Measurements from ENCODE around the gene CWF19L2. TPM values are rescaled to one million over a fixed set of nuclear protein-coding genes. Genes with fewer than 3 reads are reported as not detected.
"Not testable (repeated sequence)": the region's sequence is repeated elsewhere in the genome, so short reads cannot be mapped to it uniquely, and the experiment has no call there.

CWF19L2 gene
- total RNA-seq, 4 donors from 2014 or later, result 6.9 to 36.4 (median 13.0) TPM

- Histone ChIP-seq H3K27me3 (peaks cover 15% of the 10 kb centered on the region), H3K4me1 (no peaks in the 10 kb centered on the region), H3K4me3 (no peak overlapping the region), H3K27ac (no peak overlapping the region), H3K9me3 (no peaks in the 10 kb centered on the region), H3K36me3 (no peaks in the 10 kb centered on the region)
- no peak for TF ChIP-seq EP300 (IDR thresholded peaks at IDR 0.05)
- no peak for TF ChIP-seq POLR2AphosphoS5 (IDR thresholded peaks at IDR 0.05)
- no peak for TF ChIP-seq POLR2A (IDR thresholded peaks at IDR 0.05)
- no peak for TF ChIP-seq CTCF (IDR thresholded peaks at IDR 0.05)
- no peak for DNase-seq (ENCODE audit: low spot score in 2 of 2)
These were observed 21.3 kb upstream of the CWF19L2 start for GRCh38 chr11:107478922-107479321.

GRCh38 chr11:107477820-107478219 is 20.2 kb upstream of the CWF19L2 start:
- H3K27ac ChIP-seq, result no peak overlapping the region
- no peak overlapping the region for H3K4me3 ChIP-seq
- WGBS, result 66% methylated on average over 3 of the region's 3 CpGs
- no peaks in the 10 kb centered on the region for H3K36me3 ChIP-seq
- DNase-seq (ENCODE audit: low spot score in 2 of 2), result no peak
- H3K27me3 ChIP-seq, result peaks cover 17% of the 10 kb centered on the region
- H3K9me3 ChIP-seq, result no peaks in the 10 kb centered on the region
- H3K4me1 ChIP-seq, result no peaks in the 10 kb centered on the region
- TF ChIP-seq POLR2A (IDR thresholded peaks at IDR 0.05) (no peak), POLR2AphosphoS5 (IDR thresholded peaks at IDR 0.05) (no peak), EP300 (IDR thresholded peaks at IDR 0.05) (no peak), CTCF (IDR thresholded peaks at IDR 0.05) (no peak)

GRCh38 chr11:107473792-107474191 is 16.2 kb upstream of the CWF19L2 start:
- H3K27ac ChIP-seq, result no peak overlapping the region
- WGBS, result 93% methylated on average over 3 of the region's 3 CpGs
- no peaks in the 10 kb centered on the region for H3K4me1 ChIP-seq
- no peak for DNase-seq (ENCODE audit: low spot score in 2 of 2)
- no peaks in the 10 kb centered on the region for H3K9me3 ChIP-seq
- peaks cover 17% of the 10 kb centered on the region for H3K27me3 ChIP-seq
- H3K36me3 ChIP-seq, result no peaks in the 10 kb centered on the region
- TF ChIP-seq POLR2AphosphoS5 (IDR thresholded peaks at IDR 0.05) (no peak), CTCF (IDR thresholded peaks at IDR 0.05) (no peak), POLR2A (IDR thresholded peaks at IDR 0.05) (no peak), EP300 (IDR thresholded peaks at IDR 0.05) (no peak)
- no peak overlapping the region for H3K4me3 ChIP-seq

- Histone ChIP-seq H3K9me3 (no peaks in the 10 kb centered on the region), H3K27me3 (peaks cover 17% of the 10 kb centered on the region), H3K4me1 (no peaks in the 10 kb centered on the region), H3K36me3 (no peaks in the 10 kb centered on the region), H3K27ac (no peak overlapping the region), H3K4me3 (no peak overlapping the region)
- no peak for DNase-seq (ENCODE audit: low spot score in 2 of 2)
- WGBS, result 74% methylated on average over 1 of the region's 1 CpG
- TF ChIP-seq POLR2A (IDR thresholded peaks at IDR 0.05) (no peak), POLR2AphosphoS5 (IDR thresholded peaks at IDR 0.05) (no peak)
These were observed 15.3 kb upstream of the CWF19L2 start for GRCh38 chr11:107472966-107473365.

- Histone ChIP-seq H3K27me3 (peaks cover 13% of the 10 kb centered on the region), H3K9me3 (no peaks in the 10 kb centered on the region), H3K27ac (no peak overlapping the region), H3K36me3 (no peaks in the 10 kb centered on the region), H3K4me3 (no peak overlapping the region), H3K4me1 (no peaks in the 10 kb centered on the region)
- no peak for TF ChIP-seq CTCF (IDR thresholded peaks at IDR 0.05)
- no peak for TF ChIP-seq POLR2A (IDR thresholded peaks at IDR 0.05)
- 27% methylated on average over 3 of the region's 3 CpGs for WGBS
- no peak for DNase-seq (ENCODE audit: low spot score in 2 of 2)
These were observed 11.0 kb upstream of the CWF19L2 start for GRCh38 chr11:107468596-107468995.

- H3K27ac ChIP-seq, result no peak overlapping the region
- WGBS, result 43% methylated on average over 1 of the region's 1 CpG
- H3K27me3 ChIP-seq, result peaks cover 13% of the 10 kb centered on the region
- no peak for TF ChIP-seq POLR2AphosphoS5 (IDR thresholded peaks at IDR 0.05)
- no peak for TF ChIP-seq CTCF (IDR thresholded peaks at IDR 0.05)
- TF ChIP-seq EP300 (IDR thresholded peaks at IDR 0.05), result no peak
- no peak for TF ChIP-seq POLR2A (IDR thresholded peaks at IDR 0.05)
- no peaks in the 10 kb centered on the region for H3K36me3 ChIP-seq
- no peaks in the 10 kb centered on the region for H3K9me3 ChIP-seq
- H3K4me3 ChIP-seq, result no peak overlapping the region
- no peaks in the 10 kb centered on the region for H3K4me1 ChIP-seq
- DNase-seq (ENCODE audit: low spot score in 2 of 2), result no peak
These were observed 10.1 kb upstream of the CWF19L2 start for GRCh38 chr11:107467696-107468095.

DNA sequence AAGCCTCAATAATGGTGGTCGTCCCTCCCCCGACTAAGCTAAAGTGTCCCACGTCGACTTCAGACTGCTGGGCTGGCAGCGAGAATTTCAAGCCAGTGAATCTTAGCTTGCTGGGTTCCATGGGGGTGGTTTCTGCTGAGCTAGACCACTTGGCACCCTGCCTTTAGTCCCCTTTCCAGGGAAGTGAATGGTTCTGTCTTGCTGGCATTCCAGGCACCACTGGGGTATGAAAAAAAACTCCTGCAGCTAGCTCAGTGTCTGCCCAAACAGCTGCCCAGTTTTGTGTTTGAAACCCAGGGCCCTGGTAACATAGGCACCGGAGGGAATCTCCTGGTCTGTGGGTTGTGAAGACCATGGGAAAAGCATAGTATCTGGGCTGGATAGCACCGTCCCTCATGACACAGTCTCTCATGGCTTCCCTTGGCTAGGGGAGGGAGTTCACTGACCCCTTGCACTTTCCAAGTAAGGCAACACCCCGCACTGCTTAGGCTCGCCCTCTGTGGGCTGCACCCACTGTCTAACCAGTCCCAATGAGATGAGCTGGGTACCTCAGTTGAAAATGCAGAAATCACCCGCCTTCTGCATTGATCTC is 8.7 kb upstream of the CWF19L2 start:
- H3K36me3 ChIP-seq; H3K27ac ChIP-seq; H3K4me3 ChIP-seq; DNase-seq (ENCODE audit: low spot score in 2 of 2); H3K9me3 ChIP-seq; H3K4me1 ChIP-seq: not testable (repeated sequence)
- H3K27me3 ChIP-seq, result peaks cover 13% of the 10 kb centered on the region
- WGBS, result 88% methylated on average over 10 of the region's 10 CpGs

Data from suprapubic skin (tissue), 4 donors.